Measurements from ENCODE around the gene NR2F1.

NR2F1 gene

DNA sequence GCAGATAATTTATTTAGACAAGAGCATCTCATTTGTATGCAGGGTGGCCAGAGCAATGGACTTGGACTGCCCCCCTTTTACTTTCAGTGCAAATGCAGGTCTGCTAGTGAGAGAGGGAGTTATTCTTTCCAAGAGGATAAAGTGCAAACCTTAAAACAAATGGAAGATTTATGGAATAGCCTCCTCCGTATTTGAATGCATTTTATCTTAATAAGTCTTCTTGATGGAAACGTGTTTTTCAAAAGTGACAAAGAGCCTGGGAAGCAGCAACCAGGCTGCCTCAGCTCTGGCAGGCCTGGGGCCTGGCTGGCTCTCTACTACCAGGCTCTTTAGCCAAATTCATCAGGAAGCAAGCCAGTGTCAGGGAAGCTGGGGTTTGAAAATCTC lies 6.8 kb downstream of the NR2F1 start:
- no peak for TF ChIP-seq YY1 (IDR thresholded peaks at IDR 0.05; ENCODE audit: insufficient read depth, insufficient read length)
- no peak for TF ChIP-seq SUZ12 (IDR thresholded peaks at IDR 0.05; ENCODE audit: extremely low read depth, insufficient read depth, insufficient read length)
- TF ChIP-seq ZNF274 (IDR thresholded peaks at IDR 0.05; ENCODE audit: low read depth, low read length): no peak
- Histone ChIP-seq H3K27me3 (ENCODE audit: insufficient read depth, insufficient read length) (peaks cover 97% of the 10 kb centered on the region), H3K36me3 (ENCODE audit: insufficient read depth, insufficient read length, low read length) (no peaks in the 10 kb centered on the region), H3K4me1 (ENCODE audit: insufficient read depth, insufficient read length) (peaks cover 9% of the 10 kb centered on the region), H3K9ac (ENCODE audit: insufficient read length, low read depth) (no peak overlapping the region), H3K9me3 (ENCODE audit: insufficient read depth, low read length) (no peaks in the 10 kb centered on the region), H3K4me3 (ENCODE audit: insufficient read length, low read depth) (no peak overlapping the region)
- DNase-seq (ENCODE audit: low read depth, low spot score): no peak

DNA sequence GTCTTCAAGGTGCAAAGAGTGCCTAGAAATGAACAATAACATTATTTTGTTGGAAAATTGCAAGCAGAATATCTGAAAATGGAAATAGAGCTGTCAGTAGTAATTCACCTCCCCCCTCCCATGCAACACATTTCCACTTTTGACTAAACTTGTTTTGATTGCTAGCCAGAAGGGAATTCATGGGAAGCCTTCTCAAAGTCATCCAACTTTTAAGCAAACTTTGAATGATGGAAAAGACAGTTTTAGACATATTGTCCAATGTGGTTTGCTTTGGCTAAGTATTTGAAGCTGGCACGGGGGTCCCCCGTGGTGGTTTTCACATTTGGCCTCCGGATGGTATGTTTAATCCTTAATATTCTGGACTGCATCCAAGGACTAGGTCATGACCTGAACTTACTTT lies 7.5 kb downstream of the NR2F1 start:
- Histone ChIP-seq H3K9ac (ENCODE audit: insufficient read length, low read depth) (no peak overlapping the region), H3K36me3 (ENCODE audit: insufficient read depth, insufficient read length, low read length) (no peaks in the 10 kb centered on the region), H3K4me3 (ENCODE audit: insufficient read length, low read depth) (no peak overlapping the region), H3K27me3 (ENCODE audit: insufficient read depth, insufficient read length) (peaks cover 100% of the 10 kb centered on the region), H3K4me1 (ENCODE audit: insufficient read depth, insufficient read length) (peaks cover 9% of the 10 kb centered on the region), H3K9me3 (ENCODE audit: insufficient read depth, low read length) (no peaks in the 10 kb centered on the region)
- DNase-seq (ENCODE audit: low read depth, low spot score): no peak
- TF ChIP-seq YY1 (IDR thresholded peaks at IDR 0.05; ENCODE audit: insufficient read depth, insufficient read length): no peak
- no peak for TF ChIP-seq ZNF274 (IDR thresholded peaks at IDR 0.05; ENCODE audit: low read depth, low read length)
- no peak for TF ChIP-seq SUZ12 (IDR thresholded peaks at IDR 0.05; ENCODE audit: extremely low read depth, insufficient read depth, insufficient read length)

DNA sequence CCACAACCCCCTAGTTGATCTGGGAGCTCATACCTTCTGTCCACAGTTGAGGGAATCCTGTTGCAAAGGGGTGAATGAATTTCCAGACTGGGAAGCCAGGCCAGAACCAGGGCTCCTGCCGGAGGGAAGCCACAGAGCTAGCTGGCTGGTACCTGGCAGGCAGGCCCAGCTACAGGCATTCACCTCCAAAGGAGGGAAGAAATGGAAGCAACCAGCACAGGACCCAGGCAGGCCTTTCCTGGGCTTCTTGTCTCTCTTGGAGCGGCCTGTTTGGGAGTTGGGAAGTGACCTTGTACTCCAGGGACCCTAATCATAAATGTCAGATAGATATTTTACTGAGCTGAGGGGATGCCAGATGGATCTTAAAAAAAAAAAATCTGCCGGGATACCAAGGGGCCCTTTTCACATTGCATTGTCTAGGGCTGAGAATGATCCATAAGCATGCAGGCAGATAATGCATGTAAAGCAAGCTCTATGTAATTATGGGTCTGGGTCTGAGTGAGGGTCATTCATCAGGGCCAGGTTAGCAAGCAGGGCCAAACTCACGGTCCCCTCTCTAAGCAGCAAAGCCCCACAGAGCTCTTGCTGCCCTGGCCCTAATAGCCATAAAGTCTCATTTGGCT lies 8.4 kb downstream of the NR2F1 start:
- TF ChIP-seq ZNF274 (IDR thresholded peaks at IDR 0.05; ENCODE audit: low read depth, low read length): no peak
- no peak for TF ChIP-seq YY1 (IDR thresholded peaks at IDR 0.05; ENCODE audit: insufficient read depth, insufficient read length)
- no peak for TF ChIP-seq SUZ12 (IDR thresholded peaks at IDR 0.05; ENCODE audit: extremely low read depth, insufficient read depth, insufficient read length)
- no peak for DNase-seq (ENCODE audit: low read depth, low spot score)

DNA sequence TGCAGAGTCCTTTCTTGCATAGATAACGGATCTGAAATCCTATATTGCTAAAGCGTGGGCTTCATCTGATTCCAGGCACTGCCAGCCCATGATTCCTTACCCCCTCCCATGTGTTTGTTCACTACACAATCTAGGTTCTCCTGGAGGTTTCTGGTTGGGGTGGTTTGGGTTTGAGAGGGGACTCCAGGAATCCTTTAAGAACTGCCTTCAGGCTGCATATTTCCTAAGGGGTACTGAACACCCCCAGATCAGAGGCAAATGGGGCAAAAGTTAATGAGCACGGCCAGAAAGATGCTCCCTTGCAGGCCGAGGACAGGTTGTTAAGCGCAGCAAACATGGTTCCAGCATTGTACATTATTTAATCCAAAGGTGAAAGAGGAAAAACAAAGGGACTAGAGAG lies 9.9 kb downstream of the NR2F1 start:
- no peak overlapping the region for H3K4me3 ChIP-seq (ENCODE audit: insufficient read length, low read depth)
- H3K9me3 ChIP-seq (ENCODE audit: insufficient read depth, low read length): no peaks in the 10 kb centered on the region
- peaks cover 8% of the 10 kb centered on the region for H3K4me1 ChIP-seq (ENCODE audit: insufficient read depth, insufficient read length)
- no peaks in the 10 kb centered on the region for H3K36me3 ChIP-seq (ENCODE audit: insufficient read depth, insufficient read length, low read length)
- no peak for DNase-seq (ENCODE audit: low read depth, low spot score)
- H3K9ac ChIP-seq (ENCODE audit: insufficient read length, low read depth): no peak overlapping the region
- peaks cover 100% of the 10 kb centered on the region for H3K27me3 ChIP-seq (ENCODE audit: insufficient read depth, insufficient read length)
- no peak for TF ChIP-seq SUZ12 (IDR thresholded peaks at IDR 0.05; ENCODE audit: extremely low read depth, insufficient read depth, insufficient read length)
- TF ChIP-seq ZNF274 (IDR thresholded peaks at IDR 0.05; ENCODE audit: low read depth, low read length): no peak
- TF ChIP-seq YY1 (IDR thresholded peaks at IDR 0.05; ENCODE audit: insufficient read depth, insufficient read length): no peak

More for the DNA sequence above, 8.4 kb downstream of the NR2F1 start:
- Histone ChIP-seq H3K4me3 (ENCODE audit: insufficient read length, low read depth) (no peak overlapping the region), H3K9me3 (ENCODE audit: insufficient read depth, low read length) (no peaks in the 10 kb centered on the region), H3K9ac (ENCODE audit: insufficient read length, low read depth) (no peak overlapping the region), H3K4me1 (ENCODE audit: insufficient read depth, insufficient read length) (peaks cover 9% of the 10 kb centered on the region), H3K36me3 (ENCODE audit: insufficient read depth, insufficient read length, low read length) (no peaks in the 10 kb centered on the region), H3K27me3 (ENCODE audit: insufficient read depth, insufficient read length) (peaks cover 100% of the 10 kb centered on the region)

DNA sequence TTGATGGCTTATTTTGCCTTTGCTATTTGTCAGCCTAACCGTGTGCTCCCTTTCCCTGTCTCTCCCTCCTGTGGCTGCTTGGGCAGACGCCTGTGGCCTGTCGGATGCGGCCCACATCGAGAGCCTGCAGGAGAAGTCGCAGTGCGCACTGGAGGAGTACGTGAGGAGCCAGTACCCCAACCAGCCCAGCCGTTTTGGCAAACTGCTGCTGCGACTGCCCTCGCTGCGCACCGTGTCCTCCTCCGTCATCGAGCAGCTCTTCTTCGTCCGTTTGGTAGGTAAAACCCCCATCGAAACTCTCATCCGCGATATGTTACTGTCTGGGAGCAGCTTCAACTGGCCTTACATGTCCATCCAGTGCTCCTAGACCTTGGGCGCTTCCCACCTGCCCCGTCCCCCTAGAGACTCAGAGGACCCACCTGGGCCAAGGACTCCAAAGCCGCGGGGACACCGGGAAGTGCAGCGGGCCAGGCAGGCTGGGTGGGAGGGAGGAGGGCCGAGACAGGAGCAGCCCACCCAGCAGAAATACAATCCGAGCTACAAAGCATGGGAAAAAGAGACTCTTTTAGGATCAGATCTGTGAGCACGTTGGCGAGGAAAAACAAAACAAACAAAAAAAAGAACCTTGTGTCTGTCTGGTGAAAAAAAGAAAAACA lies 10.6 kb downstream of the NR2F1 start:
- peaks cover 4% of the 10 kb centered on the region for H3K4me1 ChIP-seq (ENCODE audit: insufficient read depth, insufficient read length)
- peaks cover 100% of the 10 kb centered on the region for H3K27me3 ChIP-seq (ENCODE audit: insufficient read depth, insufficient read length)
- DNase-seq (ENCODE audit: low read depth, low spot score): no peak
- no peaks in the 10 kb centered on the region for H3K9me3 ChIP-seq (ENCODE audit: insufficient read depth, low read length)
- no peak overlapping the region for H3K4me3 ChIP-seq (ENCODE audit: insufficient read length, low read depth)
- H3K36me3 ChIP-seq (ENCODE audit: insufficient read depth, insufficient read length, low read length): no peaks in the 10 kb centered on the region
- no peak overlapping the region for H3K9ac ChIP-seq (ENCODE audit: insufficient read length, low read depth)
- no peak for TF ChIP-seq ZNF274 (IDR thresholded peaks at IDR 0.05; ENCODE audit: low read depth, low read length)
- TF ChIP-seq YY1 (IDR thresholded peaks at IDR 0.05; ENCODE audit: insufficient read depth, insufficient read length): no peak
- TF ChIP-seq SUZ12 (IDR thresholded peaks at IDR 0.05; ENCODE audit: extremely low read depth, insufficient read depth, insufficient read length): peak; percentile 71

DNA sequence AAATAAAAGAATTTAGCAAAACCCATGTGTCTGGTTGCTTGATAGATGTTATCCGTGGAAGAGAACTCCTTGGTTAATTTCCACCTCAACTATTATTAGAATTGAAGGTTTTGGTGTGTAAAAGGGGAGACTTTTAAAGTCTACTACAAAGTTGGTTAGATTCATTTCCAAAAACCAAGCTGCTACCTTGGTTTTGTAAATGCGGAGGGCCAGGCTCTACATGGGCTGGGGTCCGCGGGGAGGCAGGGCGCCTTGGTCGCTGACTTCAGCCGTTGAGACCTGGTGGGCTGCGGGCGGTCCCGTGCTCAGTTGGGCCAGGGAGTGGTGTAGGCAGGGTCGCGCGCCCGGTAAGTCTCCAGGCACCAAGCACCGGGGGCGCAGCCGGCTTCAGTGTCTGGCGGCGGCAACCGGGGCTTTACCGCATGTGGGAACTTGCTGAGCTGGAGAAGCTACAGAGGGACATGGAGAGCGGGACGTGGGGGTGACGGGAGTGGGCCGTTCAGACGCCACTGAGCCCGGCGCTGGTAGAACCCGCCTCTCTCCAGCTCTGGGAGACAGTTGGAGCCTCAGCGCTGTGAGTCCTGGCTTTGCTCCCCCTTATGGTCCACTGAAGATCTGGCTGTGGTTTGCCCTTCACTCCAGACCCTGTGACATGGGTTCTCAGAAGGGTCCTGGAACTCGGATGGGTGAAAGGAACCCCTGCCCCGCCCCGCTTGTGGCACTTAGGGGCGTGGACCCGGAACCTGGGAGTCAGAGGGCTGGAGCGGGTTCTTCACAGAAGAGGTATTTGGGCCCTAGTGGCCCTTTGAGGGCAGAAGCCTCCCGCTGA lies 11.8 kb downstream of the NR2F1 start:
- TF ChIP-seq YY1 (IDR thresholded peaks at IDR 0.05; ENCODE audit: insufficient read depth, insufficient read length) (no peak), SUZ12 (IDR thresholded peaks at IDR 0.05; ENCODE audit: extremely low read depth, insufficient read depth, insufficient read length) (no peak), ZNF274 (IDR thresholded peaks at IDR 0.05; ENCODE audit: low read depth, low read length) (no peak)
- peaks cover 4% of the 10 kb centered on the region for H3K4me1 ChIP-seq (ENCODE audit: insufficient read depth, insufficient read length)
- H3K27me3 ChIP-seq (ENCODE audit: insufficient read depth, insufficient read length): peaks cover 100% of the 10 kb centered on the region
- no peak for DNase-seq (ENCODE audit: low read depth, low spot score)
- H3K9ac ChIP-seq (ENCODE audit: insufficient read length, low read depth): no peak overlapping the region
- H3K9me3 ChIP-seq (ENCODE audit: insufficient read depth, low read length): no peaks in the 10 kb centered on the region
- H3K36me3 ChIP-seq (ENCODE audit: insufficient read depth, insufficient read length, low read length): no peaks in the 10 kb centered on the region
- no peak overlapping the region for H3K4me3 ChIP-seq (ENCODE audit: insufficient read length, low read depth)
